ENCODE results near the gene ATP5F1D. TPM values are rescaled to one million over a fixed set of nuclear protein-coding genes. Genes with fewer than 3 reads are reported as not detected.

The ATP5F1D gene
- total and polyA plus RNA-seq, 2 of the 13 experiments (the other 11 are each of a cell fraction or from before 2014, with no cell fraction given) = 39.4 to 78.7 TPM

DNA sequence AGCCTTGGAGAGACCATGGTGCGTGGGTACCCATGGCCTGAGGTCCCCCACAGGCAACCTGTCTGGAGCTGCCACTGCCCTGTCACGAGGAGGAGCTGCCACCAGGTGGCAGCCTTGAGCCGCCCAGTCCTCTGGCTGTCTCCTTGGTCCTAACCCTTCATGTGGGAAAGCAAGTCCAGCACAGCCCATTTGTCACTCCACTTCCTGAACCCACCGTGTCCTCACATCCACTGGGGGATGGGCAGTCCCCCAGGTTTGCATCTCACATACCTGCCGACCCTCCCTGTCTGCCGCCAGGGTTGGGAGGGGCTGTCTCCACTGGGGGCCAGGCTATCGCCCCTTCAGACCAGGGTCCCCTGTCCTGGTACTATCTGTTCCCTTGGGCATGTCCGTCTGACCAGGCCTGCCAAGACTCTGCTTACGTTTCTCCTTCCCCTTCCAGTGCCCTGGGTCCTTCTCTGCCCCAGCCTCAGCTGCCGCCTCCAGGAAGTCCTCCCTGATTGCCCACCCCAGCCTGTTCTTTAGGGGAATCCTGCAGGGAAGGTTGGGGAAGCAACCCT is 38.3 kb downstream of the ATP5F1D start (continued):
- TF ChIP-seq RXRB (CRISPR knock-in tag; IDR thresholded peaks at IDR 0.05; ENCODE audit: borderline replicate concordance) (peak; percentile 42; the same call in 1 of the 2 replicates), HOXA7 (CRISPR knock-in tag; IDR thresholded peaks at IDR 0.05) (no peak), ZNF33B (CRISPR knock-in tag; IDR thresholded peaks at IDR 0.05) (no peak), DNMT3B (CRISPR knock-in tag; conservative IDR thresholded peaks at IDR 0.05) (no peak), ZSCAN25 (CRISPR knock-in tag; IDR thresholded peaks at IDR 0.05) (no peak), LCORL (IDR thresholded peaks at IDR 0.05) (no peak), LCORL (CRISPR knock-in tag; IDR thresholded peaks at IDR 0.05) (0 out of 2 replicates have a peak, but pooled peaks have one; percentile 34), SMAD1 (CRISPR knock-in tag; IDR thresholded peaks at IDR 0.05; ENCODE audit: borderline replicate concordance, low read depth) (0 out of 2 replicates have a peak, but pooled peaks have one; percentile 43), ZNF792 (CRISPR knock-in tag; IDR thresholded peaks at IDR 0.05) (no peak), ZNF124 (CRISPR knock-in tag; IDR thresholded peaks at IDR 0.05) (no peak), ZNF235 (CRISPR knock-in tag; IDR thresholded peaks at IDR 0.05; ENCODE audit: borderline replicate concordance) (no peak), HOXA9 (CRISPR knock-in tag; IDR thresholded peaks at IDR 0.05; ENCODE audit: borderline replicate concordance) (no peak), SP4 (CRISPR knock-in tag; IDR thresholded peaks at IDR 0.05) (no peak), ZFY (CRISPR knock-in tag; IDR thresholded peaks at IDR 0.05) (no peak), MZF1 (CRISPR knock-in tag; IDR thresholded peaks at IDR 0.05; ENCODE audit: borderline replicate concordance) (no peak), RARA (CRISPR knock-in tag; IDR thresholded peaks at IDR 0.05) (no peak), SIN3B (IDR thresholded peaks at IDR 0.05; ENCODE audit: low read length) (peak; percentile 59; the same call in 1 of the 2 replicates), SOX5 (CRISPR knock-in tag; IDR thresholded peaks at IDR 0.05; ENCODE audit: borderline replicate concordance) (0 out of 2 replicates have a peak, but pooled peaks have one; percentile 28), SRF (IDR thresholded peaks at IDR 0.05; ENCODE audit: low read depth, low read length) (no peak), RBFOX2 (IDR thresholded peaks at IDR 0.05; ENCODE audit: low read depth, low read length) (0 out of 2 replicates have a peak, but pooled peaks have one; percentile 37), YEATS2 (CRISPR knock-in tag; IDR thresholded peaks at IDR 0.05; ENCODE audit: borderline replicate concordance) (peak; percentile 64; the same call in 1 of the 2 replicates), ZNF335 (CRISPR knock-in tag; IDR thresholded peaks at IDR 0.05) (peak; percentile 77), SOX6 (IDR thresholded peaks at IDR 0.05) (no peak), SOX6 (CRISPR knock-in tag; IDR thresholded peaks at IDR 0.05) (no peak), MAFG (CRISPR knock-in tag; IDR thresholded peaks at IDR 0.05) (no peak), TRIM24 (CRISPR knock-in tag; IDR thresholded peaks at IDR 0.05) (no peak), MTF1 (CRISPR knock-in tag; IDR thresholded peaks at IDR 0.05) (no peak), ZNF556 (CRISPR knock-in tag; IDR thresholded peaks at IDR 0.05; ENCODE audit: borderline replicate concordance) (no peak), KAT2B (IDR thresholded peaks at IDR 0.05; ENCODE audit: borderline replicate concordance, low read depth, low read length) (no peak), HHEX (CRISPR knock-in tag; IDR thresholded peaks at IDR 0.05) (no peak), ZNF274 (CRISPR knock-in tag; IDR thresholded peaks at IDR 0.05) (no peak)
- TF ChIP-seq, protein P1, sequence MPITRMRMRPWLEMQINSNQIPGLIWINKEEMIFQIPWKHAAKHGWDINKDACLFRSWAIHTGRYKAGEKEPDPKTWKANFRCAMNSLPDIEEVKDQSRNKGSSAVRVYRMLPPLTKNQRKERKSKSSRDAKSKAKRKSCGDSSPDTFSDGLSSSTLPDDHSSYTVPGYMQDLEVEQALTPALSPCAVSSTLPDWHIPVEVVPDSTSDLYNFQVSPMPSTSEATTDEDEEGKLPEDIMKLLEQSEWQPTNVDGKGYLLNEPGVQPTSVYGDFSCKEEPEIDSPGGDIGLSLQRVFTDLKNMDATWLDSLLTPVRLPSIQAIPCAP (CRISPR knock-in tag; IDR thresholded peaks at IDR 0.05; ENCODE audit: low read depth) = no peak
- TF ChIP-seq, protein P2, sequence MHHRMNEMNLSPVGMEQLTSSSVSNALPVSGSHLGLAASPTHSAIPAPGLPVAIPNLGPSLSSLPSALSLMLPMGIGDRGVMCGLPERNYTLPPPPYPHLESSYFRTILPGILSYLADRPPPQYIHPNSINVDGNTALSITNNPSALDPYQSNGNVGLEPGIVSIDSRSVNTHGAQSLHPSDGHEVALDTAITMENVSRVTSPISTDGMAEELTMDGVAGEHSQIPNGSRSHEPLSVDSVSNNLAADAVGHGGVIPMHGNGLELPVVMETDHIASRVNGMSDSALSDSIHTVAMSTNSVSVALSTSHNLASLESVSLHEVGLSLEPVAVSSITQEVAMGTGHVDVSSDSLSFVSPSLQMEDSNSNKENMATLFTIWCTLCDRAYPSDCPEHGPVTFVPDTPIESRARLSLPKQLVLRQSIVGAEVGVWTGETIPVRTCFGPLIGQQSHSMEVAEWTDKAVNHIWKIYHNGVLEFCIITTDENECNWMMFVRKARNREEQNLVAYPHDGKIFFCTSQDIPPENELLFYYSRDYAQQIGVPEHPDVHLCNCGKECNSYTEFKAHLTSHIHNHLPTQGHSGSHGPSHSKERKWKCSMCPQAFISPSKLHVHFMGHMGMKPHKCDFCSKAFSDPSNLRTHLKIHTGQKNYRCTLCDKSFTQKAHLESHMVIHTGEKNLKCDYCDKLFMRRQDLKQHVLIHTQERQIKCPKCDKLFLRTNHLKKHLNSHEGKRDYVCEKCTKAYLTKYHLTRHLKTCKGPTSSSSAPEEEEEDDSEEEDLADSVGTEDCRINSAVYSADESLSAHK (CRISPR knock-in tag; IDR thresholded peaks at IDR 0.05; ENCODE audit: borderline replicate concordance) = no peak

All from HepG2 (cell line).